ENCODE results near the gene FBXO38.

FBXO38 gene

DNA sequence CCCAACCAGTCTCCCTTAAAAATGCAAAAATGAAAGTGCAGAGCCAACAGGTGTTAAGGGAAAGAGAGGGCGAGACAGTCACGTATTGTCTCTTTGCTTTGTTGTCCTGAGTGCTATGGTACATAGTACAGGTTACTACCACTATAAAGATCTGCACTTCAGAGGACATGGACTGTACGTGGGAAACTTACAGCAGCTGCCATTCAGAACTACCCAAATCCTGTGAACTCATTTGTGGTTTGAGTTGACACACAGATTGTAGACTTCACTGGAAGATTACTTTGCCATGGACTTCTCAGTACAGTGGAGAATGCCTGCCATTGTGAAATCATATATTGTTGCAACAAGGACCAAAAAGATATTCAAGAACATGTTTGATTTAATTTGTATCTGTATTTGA, 34.8 kb downstream of the FBXO38 start:
- TF ChIP-seq, protein P1, sequence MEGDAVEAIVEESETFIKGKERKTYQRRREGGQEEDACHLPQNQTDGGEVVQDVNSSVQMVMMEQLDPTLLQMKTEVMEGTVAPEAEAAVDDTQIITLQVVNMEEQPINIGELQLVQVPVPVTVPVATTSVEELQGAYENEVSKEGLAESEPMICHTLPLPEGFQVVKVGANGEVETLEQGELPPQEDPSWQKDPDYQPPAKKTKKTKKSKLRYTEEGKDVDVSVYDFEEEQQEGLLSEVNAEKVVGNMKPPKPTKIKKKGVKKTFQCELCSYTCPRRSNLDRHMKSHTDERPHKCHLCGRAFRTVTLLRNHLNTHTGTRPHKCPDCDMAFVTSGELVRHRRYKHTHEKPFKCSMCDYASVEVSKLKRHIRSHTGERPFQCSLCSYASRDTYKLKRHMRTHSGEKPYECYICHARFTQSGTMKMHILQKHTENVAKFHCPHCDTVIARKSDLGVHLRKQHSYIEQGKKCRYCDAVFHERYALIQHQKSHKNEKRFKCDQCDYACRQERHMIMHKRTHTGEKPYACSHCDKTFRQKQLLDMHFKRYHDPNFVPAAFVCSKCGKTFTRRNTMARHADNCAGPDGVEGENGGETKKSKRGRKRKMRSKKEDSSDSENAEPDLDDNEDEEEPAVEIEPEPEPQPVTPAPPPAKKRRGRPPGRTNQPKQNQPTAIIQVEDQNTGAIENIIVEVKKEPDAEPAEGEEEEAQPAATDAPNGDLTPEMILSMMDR (IDR thresholded peaks at IDR 0.05; ENCODE audit: control insufficient read depth, extremely low read depth, insufficient read depth): no peak
- no peak for DNase-seq (ENCODE audit: low read depth)
- H3K4me3 ChIP-seq (ENCODE audit: low read depth, low read length): no peak overlapping the region

DNA sequence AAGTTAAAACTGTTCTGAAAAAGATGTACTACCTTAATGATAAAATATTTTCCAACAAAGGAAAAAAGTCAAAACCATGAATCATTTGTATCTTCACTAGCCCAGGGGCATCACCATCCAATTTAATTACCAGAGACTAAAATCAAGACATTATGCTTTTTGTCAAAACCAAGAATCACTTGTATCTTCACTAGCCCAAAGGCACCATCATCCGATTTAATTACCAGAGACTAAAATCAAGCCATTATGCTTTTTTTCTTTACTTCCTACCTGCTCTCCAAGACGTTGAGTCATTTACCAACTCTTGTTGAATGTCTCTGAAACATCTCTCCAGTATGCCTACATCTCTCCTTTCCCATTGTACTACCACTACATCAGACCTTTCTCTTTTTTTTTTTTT, 37.9 kb downstream of the FBXO38 start:
- TF ChIP-seq, protein P1 (IDR thresholded peaks at IDR 0.05; ENCODE audit: control insufficient read depth, extremely low read depth, insufficient read depth): no peak
- no peak overlapping the region for H3K4me3 ChIP-seq (ENCODE audit: low read depth, low read length)
- no peak for DNase-seq (ENCODE audit: low read depth)

DNA sequence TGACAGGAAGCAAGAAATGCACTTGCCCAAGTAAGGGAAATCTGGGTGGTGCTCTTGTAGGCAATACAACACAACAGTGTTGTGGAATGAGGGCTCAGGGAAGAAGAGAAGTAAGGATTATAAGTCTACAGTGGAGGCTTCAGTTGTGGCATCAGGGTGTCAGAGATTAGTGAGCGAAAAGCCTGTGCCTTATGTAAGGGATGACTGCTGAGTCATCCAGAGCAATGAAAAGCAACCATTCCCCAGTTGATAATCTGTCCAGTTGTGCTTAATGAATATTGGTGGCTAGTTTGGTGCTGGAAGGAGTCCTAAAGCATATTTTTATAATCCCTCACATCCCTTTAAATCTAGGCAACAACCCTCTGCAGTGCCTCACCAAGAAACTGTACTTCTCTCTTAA, 42.0 kb downstream of the FBXO38 start:
- H3K4me3 ChIP-seq (ENCODE audit: low read depth, low read length): no peak overlapping the region
- TF ChIP-seq, protein P1 (IDR thresholded peaks at IDR 0.05; ENCODE audit: control insufficient read depth, extremely low read depth, insufficient read depth): no peak
- no peak for DNase-seq (ENCODE audit: low read depth)

DNA sequence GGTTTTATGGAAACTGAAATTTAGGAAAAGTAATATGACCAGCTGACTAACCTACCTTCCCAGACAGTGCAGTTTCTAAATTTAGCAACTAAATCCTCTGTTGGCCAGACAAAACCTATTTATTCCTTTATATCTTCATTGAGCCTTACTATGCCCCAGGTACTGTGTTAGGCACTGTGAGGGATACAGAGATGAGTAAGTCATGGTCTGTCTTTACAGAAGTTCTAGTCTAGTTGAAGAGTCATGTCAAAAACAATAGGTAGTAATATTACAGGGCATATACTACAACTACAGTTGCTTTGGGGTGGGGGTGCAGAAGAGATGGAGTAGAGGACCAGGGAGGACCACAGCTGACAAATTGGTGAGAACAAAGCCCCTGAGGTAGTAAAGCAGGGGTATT, 42.8 kb downstream of the FBXO38 start:
- no peak overlapping the region for H3K4me3 ChIP-seq (ENCODE audit: low read depth, low read length)
- DNase-seq (ENCODE audit: low read depth): no peak
- TF ChIP-seq, protein P1 (IDR thresholded peaks at IDR 0.05; ENCODE audit: control insufficient read depth, extremely low read depth, insufficient read depth): no peak

DNA sequence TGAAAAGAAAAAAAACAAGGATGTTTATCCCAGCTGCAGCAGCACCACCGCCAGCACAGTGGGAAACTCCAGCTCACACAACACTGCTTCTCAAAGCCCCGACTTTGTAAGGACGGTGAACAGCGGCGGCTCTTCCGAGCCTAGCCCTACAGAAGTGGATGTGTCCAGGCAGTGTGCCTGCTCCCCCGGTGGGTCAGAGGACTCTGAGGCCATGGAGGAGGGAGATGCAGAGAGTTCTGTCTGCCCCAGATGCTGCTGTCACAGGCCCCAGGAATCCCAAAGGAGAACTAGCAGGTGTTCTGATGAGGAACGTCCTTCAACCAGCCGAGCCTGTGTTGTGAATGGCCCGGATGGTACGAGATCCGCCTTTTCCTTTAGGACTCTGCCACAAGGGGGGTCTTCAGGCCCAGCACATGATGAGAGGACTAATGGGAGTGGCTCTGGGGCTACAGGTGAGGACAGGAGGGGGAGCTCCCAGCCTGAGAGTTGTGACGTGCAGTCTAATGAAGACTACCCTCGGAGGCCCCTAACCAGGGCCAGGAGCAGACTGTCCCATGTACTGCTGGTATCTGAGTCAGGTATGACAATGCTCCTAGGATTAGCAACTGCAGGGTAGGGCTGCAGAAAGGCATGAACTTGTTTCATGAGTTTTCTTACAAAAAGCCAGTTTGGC, 43.7 kb downstream of the FBXO38 start:
- TF ChIP-seq, protein P1 (IDR thresholded peaks at IDR 0.05; ENCODE audit: control insufficient read depth, extremely low read depth, insufficient read depth): no peak
- DNase-seq (ENCODE audit: low read depth): no peak

DNA sequence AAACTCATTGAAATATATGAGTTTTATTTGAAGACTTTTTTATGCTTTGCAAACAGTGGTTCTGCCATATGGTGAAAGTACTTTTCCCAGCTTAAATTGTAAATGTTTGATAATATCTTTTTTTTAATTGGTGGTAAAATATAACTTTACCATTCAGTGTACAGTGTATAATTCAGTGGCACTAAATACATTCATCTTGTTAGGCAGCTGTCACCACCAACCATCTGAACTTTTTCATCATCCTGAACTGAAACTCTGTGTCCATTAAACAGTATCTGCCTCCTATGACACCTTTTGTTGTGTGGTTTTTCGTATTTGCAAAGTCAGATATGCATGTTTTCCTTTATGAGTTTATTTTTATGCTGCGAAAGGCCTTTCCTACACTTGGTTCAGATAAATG, 45.1 kb downstream of the FBXO38 start:
- TF ChIP-seq, protein P1 (IDR thresholded peaks at IDR 0.05; ENCODE audit: control insufficient read depth, extremely low read depth, insufficient read depth): no peak
- DNase-seq (ENCODE audit: low read depth): no peak
- no peak overlapping the region for H3K4me3 ChIP-seq (ENCODE audit: low read depth, low read length)

More for the DNA sequence above, 43.7 kb downstream of the FBXO38 start:
- H3K4me3 ChIP-seq (ENCODE audit: low read depth, low read length): no peak overlapping the region

DNA sequence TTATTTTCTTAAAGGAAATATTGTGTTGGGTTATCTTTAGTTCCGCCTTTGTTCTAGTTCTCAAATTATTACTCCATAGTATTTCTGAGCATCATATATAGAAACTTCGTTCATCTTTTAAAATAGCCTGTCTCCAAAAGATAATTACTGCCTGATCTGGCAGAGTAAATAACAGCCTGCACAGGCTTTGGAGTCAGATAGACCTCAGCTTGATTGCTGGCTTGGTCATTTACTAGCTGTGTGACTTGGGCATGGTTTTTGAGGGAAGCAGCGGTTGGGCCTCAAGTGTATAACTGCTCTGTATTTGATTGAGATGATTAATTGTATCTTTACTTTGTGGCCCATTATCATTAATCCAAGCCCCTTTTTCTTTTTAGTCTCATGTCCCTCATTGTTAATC, 50.1 kb downstream of the FBXO38 start:
- no peak for DNase-seq (ENCODE audit: low read depth)
- no peak overlapping the region for H3K4me3 ChIP-seq (ENCODE audit: low read depth, low read length)
- TF ChIP-seq, protein P1 (IDR thresholded peaks at IDR 0.05; ENCODE audit: control insufficient read depth, extremely low read depth, insufficient read depth): no peak

Measured in LNCaP clone FGC (cell line).